Bronchial epithelial cell (primary cell): ENCODE data around the gene FANCE. TPM values are rescaled to one million over a fixed set of nuclear protein-coding genes. Genes with fewer than 3 reads are reported as not detected.

ENCODE experiments used
- DNase-seq: peaks from one replicate; pipeline ENCODE4 v3.0.0-alpha.2; 2010; ENCODE audit warnings: low read depth
- FAIRE-seq: peaks from 2 replicates; lab custom pipeline; 2011; peaks lifted over from hg19 to GRCh38; lab: Jason Lieb, UNC
- H3K27me3 ChIP-seq: 2 replicates; pipeline ENCODE4 v1.5.1; 2011; ENCODE audit warnings: low read length; ENCODE audit not compliant: control insufficient read depth, insufficient read depth
- H3K36me3 ChIP-seq: 2 replicates; pipeline ENCODE4 v1.5.1; 2011; ENCODE audit warnings: low read length; ENCODE audit not compliant: control insufficient read depth, insufficient read depth
- H3K4me3 ChIP-seq: 2 replicates; pipeline ENCODE4 v1.5.1; 2011; ENCODE audit warnings: mild to moderate bottlenecking, low read depth, low read length, control low read depth
- total RNA-seq: library from RNA; depleted of rRNA; stranded (reverse); fragments of >200 nt; gene quantifications from 2 replicates; pipeline ENCODE4 v1.2.1, GENCODE V29; 2014
- TF ChIP-seq, protein P1 (sequence below): IDR thresholded peaks from 2 replicates; pipeline ENCODE4 v1.5.1; 2011; ENCODE audit warnings: mild to moderate bottlenecking, moderate library complexity, low read length, control low read depth, inconsistent platforms; ENCODE audit not compliant: insufficient read depth, severe bottlenecking

Gene FANCE
- total RNA-seq, result 41.5 and 46.3 TPM in 2 replicates

- peaks cover 16% of the 10 kb centered on the region for H3K36me3 ChIP-seq
- FAIRE-seq (no peak), DNase-seq (peak; percentile 79)
- TF ChIP-seq, protein P1, sequence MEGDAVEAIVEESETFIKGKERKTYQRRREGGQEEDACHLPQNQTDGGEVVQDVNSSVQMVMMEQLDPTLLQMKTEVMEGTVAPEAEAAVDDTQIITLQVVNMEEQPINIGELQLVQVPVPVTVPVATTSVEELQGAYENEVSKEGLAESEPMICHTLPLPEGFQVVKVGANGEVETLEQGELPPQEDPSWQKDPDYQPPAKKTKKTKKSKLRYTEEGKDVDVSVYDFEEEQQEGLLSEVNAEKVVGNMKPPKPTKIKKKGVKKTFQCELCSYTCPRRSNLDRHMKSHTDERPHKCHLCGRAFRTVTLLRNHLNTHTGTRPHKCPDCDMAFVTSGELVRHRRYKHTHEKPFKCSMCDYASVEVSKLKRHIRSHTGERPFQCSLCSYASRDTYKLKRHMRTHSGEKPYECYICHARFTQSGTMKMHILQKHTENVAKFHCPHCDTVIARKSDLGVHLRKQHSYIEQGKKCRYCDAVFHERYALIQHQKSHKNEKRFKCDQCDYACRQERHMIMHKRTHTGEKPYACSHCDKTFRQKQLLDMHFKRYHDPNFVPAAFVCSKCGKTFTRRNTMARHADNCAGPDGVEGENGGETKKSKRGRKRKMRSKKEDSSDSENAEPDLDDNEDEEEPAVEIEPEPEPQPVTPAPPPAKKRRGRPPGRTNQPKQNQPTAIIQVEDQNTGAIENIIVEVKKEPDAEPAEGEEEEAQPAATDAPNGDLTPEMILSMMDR, result no peak
- H3K27me3 ChIP-seq, result peaks cover 1% of the 10 kb centered on the region
- peak within 1 kb of the TSS; percentile 82 for H3K4me3 ChIP-seq
Measured at GRCh38 chr6:35452183-35453090, at the start of gene FANCE. Gene FANCE (plus strand): TSS chr6:35452338. CDS start chr6:35452546, 208 bp downstream.

GRCh38 chr6:35402856-35403191 is 49.3 kb upstream of the FANCE start:
- TF ChIP-seq, protein P1, result no peak
- Histone ChIP-seq H3K36me3 (peaks cover 3% of the 10 kb centered on the region), H3K27me3 (no peaks in the 10 kb centered on the region), H3K4me3 (no peak overlapping the region)
- FAIRE-seq, result no peak
- no peak for DNase-seq

- peaks cover 6% of the 10 kb centered on the region for H3K36me3 ChIP-seq
- H3K27me3 ChIP-seq, result no peaks in the 10 kb centered on the region
- TF ChIP-seq, protein P1, result no peak
- FAIRE-seq, result no peak
- no peak for DNase-seq
- H3K4me3 ChIP-seq, result no peak overlapping the region
Measured at GRCh38 chr6:35403544-35404442, 48.3 kb upstream of the FANCE start.

GRCh38 chr6:35406711-35407485 is 45.2 kb upstream of the FANCE start:
- DNase-seq (no peak), FAIRE-seq (no peak)
- TF ChIP-seq, protein P1, result no peak
- no peaks in the 10 kb centered on the region for H3K27me3 ChIP-seq
- H3K4me3 ChIP-seq, result no peak overlapping the region
- H3K36me3 ChIP-seq, result peaks cover 12% of the 10 kb centered on the region

DNA sequence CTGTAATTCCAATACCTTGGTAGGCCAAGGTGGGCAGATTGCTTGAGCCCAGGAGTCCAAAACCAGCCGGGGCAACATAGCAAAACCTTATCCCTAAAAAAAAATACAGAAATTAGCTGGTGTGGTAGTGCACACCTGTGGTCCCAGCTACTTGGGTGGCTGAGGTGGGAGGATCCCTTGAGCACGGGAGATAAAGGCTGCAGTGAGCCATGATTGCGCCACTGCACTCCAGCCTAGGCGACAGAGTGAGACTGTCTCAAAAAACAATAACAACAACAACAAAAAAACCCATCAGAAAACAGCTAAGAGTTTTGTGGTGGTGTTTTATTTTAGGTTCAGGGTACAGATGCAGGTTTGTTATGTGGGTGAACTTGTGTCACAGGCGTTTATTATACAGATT is 42.9 kb upstream of the FANCE start:
- DNase-seq (no peak), FAIRE-seq (no peak)
- Histone ChIP-seq H3K4me3 (no peak overlapping the region), H3K27me3 (no peaks in the 10 kb centered on the region), H3K36me3 (peaks cover 19% of the 10 kb centered on the region)
- TF ChIP-seq, protein P1, result no peak
